Activated effector memory CD4-positive, alpha-beta T cell treated with Interleukin-2 at 50 U/mL for 16 hours (primary cell): ENCODE measurements around the gene APC2.
A peak's percentile ranks its signal among the peaks of the same experiment; 100 is the strongest.

Experiments used
- DNase-seq: peaks from one replicate; pipeline ENCODE4 v3.0.0-alpha.2; 2020

APC2 gene

DNA sequence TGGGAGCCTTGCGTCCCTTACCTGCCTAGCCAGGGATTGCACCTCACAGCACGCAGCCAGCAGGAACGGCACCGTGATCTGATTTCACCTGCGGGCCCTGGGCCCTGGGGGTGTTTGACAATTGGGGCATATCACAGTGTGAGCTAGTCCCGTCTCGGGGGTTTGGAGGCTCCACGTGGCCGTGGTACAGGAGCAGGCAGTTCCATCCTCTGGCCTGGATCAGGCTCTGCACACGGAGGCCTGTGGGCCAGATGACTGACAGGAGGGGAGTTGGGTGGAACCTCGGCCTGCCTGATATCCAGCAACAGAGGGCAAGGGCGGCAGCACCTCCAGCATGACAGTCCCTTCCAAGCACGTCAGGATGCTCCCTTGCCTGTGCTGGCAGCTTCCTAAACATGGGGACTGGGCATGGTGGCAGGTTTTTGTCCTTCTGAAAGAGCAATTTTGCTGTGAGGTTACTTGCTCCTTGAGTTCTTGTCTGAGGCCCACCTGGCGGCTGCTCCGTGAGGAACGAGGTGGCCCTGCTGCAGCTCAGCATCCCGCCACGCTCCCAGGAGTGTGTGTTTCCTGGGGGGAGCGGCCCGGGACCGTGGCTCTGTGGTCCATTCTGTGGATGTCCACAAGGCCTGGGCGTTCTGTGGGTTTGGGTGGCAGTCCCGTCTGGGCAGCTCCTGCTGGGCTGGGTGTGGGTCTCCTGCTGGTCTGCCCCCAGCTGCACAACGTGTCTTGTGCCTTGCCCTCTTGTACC is 18.0 kb upstream of the APC2 start:
- no peak for DNase-seq

GRCh38 chr19:1432507-1432887 is 17.4 kb upstream of the APC2 start:
- DNase-seq = no peak

- DNase-seq = no peak
Observed at GRCh38 chr19:1433119-1434039, 16.5 kb upstream of the APC2 start.

DNA sequence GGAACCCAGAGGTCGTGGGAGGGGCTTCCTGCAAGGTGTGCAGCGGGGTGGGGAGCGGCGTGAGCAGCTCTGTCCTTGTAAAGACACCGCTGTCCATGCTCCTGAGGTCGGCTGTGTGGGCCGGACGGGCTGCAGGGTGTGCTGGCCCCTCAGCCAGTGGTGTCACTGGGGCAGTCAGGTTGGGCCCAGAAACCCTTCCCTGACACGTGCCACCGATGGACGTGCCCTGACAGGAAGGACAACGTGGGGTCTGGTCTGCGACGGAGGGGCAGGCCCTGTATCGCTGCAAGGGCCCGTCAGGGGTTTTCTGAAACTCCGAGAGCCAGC is 15.9 kb upstream of the APC2 start:
- no peak for DNase-seq

DNA sequence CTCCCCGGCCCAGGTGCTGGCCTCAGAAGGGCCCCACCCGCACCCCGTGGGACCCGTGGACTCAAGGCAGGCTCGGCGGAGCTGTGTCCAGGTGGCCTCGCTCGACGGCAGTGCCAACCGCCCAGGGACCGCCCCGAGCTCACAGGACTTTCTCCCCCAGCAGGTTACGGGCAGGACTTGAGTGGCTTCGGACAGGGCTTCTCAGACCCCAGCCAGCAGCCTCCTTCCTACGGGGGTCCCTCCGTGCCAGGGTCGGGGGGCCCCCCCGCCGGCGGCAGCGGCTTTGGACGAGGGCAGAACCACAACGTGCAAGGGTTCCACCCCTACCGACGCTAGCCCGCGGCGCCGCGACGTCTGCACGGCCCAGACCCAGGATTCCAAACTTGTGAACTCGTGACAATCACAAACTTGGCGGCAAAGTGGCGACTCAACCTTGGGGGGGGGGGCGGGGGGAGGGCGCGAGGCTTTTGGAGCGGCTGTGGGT is 15.3 kb upstream of the APC2 start:
- no peak for DNase-seq

DNA sequence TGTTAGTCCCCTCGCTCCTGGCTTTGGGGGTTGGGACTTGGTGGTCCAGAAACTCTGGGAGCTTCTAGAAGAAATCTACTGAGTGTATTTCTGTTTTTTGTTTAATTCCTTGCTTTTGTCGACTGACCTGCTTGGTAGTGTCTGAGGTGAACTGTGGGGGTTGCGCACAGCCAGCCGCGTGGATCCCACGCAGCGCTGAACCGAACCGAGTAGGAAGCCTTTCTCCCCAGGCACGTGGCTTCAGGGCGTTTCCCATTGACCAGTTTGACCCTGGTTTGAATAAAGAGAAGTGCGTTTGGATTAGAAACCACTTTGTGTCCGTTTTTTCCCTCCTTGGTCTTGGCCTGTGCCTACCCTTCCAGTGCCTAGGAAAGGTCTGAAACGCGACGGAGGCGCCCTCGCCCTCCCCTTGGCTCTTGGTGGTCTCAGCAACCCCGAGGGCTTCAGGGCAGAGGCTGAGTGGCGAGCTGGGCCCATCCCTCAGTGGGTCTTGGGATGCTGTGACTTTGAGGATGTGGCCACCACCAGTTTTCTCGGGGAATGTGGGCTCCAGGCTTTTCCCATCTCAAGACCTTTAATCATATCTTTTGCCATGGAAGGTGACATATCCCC is 14.4 kb upstream of the APC2 start:
- DNase-seq = no peak

DNA sequence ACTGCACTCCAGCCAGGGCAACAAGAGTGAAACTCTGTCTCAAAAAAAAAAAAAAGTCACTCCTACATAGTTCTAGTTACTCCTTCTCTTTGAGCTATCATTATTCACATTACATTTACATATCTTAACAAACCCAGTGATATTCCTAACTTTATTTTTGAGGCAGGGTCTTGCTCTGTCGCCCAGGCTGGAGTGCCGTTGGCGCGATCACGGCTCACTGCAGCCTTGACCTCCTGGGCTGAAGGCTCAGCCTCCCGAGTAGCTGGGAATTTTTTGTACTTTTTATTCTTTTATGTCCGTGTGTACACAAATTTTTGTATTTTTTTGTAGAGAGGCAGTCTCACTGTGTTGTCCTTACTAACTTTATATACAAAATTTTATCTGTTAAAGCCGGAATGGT is 12.3 kb upstream of the APC2 start:
- no peak for DNase-seq

DNA sequence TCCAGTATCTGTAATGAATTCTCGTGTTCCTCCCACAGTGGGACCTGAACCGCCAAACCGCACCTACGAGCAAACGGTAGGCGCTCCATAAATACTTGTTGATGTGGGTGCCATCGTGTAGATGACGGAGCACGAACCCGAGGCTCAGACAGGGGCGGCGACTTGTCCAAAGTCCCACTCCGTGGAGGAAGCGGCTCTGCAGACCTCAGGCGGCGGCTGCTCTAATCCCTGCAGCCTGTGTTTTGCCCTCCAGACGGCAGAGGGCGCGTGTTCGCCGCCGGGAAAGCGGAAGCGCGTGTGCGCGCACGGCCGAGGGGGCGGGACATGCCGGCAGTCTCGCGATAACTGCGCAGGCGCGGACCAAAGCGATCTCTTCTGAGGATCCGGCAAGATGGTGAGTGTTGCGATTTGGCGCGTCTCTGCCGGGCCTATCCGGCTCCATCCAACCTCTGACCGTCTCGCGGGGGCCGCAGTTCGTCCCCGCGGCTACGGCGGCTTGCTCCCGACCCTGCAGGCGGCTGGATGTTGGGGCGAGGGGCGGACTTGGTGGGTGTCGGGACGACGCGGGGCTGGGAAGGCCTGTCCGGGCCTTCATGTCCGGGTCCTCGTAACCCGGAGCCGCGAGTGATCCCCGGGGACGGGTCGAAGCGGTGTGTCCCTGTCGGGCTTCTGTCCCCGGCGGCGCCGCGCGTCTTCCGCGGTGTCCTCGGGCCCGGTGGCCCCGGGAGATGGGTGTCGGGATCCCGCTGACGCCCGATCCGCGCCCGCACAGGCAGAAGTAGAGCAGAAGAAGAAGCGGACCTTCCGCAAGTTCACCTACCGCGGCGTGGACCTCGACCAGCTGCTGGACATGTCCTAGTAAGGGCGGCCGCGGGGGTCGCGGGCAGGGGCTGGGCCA is 11.6 kb upstream of the APC2 start, which contains the start of gene RPS15:
Gene RPS15, plus strand, starts transcription at position 362 of the 898 bp plus-strand sequence. Its CDS starts 30 bp downstream, at position 392.
- DNase-seq = peak; percentile 92

DNA sequence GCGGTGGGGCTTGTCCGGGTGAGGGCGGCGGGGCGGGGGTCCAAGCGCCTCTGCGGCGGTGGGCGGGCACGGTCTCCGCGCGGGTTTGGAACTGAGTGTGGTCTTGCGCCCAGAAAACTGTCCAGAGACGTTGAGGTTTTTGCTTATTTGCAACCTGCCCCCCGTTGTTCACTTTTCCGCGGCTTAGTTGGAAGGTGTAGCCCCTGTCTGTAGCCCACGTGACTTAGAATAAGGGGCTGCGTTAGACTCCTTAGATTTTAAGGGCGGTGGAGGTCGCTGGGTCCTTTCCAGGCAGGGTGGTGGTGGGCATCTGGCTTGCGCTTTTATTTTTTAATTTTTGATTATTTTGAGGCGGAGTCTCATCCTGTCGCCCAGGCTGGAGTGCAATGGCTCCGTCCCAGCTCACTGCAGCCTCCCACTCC is 11.0 kb upstream of the APC2 start:
- DNase-seq = no peak

GRCh38 chr19:1439525-1440417 is 10.2 kb upstream of the APC2 start:
- DNase-seq = peak; percentile 10

DNA sequence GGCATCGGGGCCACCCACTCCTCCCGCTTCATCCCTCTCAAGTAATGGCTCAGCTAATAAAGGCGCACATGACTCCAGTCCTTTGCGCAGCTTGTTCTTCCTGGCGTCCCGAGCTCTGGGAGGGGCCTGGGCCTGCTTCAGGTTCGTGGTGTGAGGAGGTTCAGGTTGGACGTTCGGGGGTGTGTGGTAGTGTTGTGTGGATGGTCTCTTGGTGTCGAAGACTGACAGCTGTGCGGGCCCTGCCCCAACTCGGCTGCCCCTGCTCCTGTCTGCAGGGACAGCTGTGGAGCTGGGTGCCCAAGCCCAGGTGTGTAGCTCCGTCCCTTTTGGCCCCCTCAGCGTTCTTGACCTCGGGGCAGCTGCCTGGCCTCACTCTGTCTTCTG is 9.5 kb upstream of the APC2 start:
- no peak for DNase-seq

GRCh38 chr19:1441022-1441426 is 8.9 kb upstream of the APC2 start:
- DNase-seq = no peak

- DNase-seq = no peak
Observed at GRCh38 chr19:1441677-1442438, 8.1 kb upstream of the APC2 start.

- peak; percentile 74 for DNase-seq
Observed at GRCh38 chr19:1445185-1445931, 4.6 kb upstream of the APC2 start.

- DNase-seq = no peak
Observed at GRCh38 chr19:1445932-1446712, 3.8 kb upstream of the APC2 start.

GRCh38 chr19:1446713-1447481 is 3.0 kb upstream of the APC2 start:
- DNase-seq = no peak

DNA sequence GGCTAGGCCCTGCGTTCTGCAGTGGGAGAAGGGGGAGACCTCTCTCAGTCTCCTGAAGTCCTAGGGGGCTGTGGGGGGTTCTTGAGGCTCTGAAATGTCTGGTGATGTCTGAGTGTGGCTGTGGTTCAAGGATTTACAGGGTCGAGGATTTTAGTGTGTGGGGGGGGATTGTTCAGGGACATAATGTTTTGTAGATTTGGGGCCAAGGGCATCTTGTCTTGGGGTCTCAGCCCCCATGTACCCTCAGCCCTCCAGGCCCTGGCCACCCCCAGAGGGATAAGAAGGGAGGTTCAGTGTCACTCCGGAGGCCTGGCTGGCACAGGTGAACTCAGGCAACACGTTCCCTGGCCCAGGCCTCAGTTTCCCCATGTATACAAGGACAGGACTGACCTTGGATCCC is 2.4 kb upstream of the APC2 start:
- DNase-seq = no peak

GRCh38 chr19:1447944-1448343 is 2.0 kb upstream of the APC2 start:
- no peak for DNase-seq
